Heart left ventricle (tissue), 16 donors: ENCODE results near the gene MAN1C1. TPM values are rescaled to one million over a fixed set of nuclear protein-coding genes. Genes with fewer than 3 reads are reported as not detected.
A peak's percentile ranks its signal among the peaks of the same experiment; 100 is the strongest.

Source experiments
- ATAC-seq, 4 donors: fragments of 200-7000 bp; cut with Tn5 transposase; one replicate each; pipeline ENCODE4 v1.9.1; 2020 to 2022; ENCODE audit warnings: moderate library complexity in 4 of 4, mild to moderate bottlenecking in 3 of 4, moderate number of reproducible peaks in 1 of 4
- DNase-seq, 5 donors: peaks; one replicate each; pipeline ENCODE4 v3.0.0-alpha.2; 2020
- H3K27ac ChIP-seq, 12 donors: fragments of 200-600 bp; sonication (generic) in 4 of 12; one replicate each; pipeline versions ENCODE4 v1.5.0 to v1.8.0; 2016 to 2022; ENCODE audit warnings: mild to moderate bottlenecking in 2 of 12
- H3K27me3 ChIP-seq, 9 donors: fragments of 200-600 bp; sonication (generic) in 2 of 9; one replicate each; pipeline versions ENCODE4 v1.5.1 to v1.8.0; 2016 to 2022; ENCODE audit warnings: mild to moderate bottlenecking in 3 of 9
- H3K36me3 ChIP-seq, 9 donors: fragments of 200-600 bp; sonication (generic) in 2 of 9; one replicate each; pipeline versions ENCODE4 v1.5.0 to v1.8.0; 2018 to 2022; ENCODE audit warnings: mild to moderate bottlenecking in 2 of 9
- H3K4me1 ChIP-seq, 12 donors: fragments of 200-600 bp; sonication (generic) in 4 of 12; one replicate each; pipeline versions ENCODE4 v1.5.0 to v1.8.0; 2016 to 2022; ENCODE audit warnings: mild to moderate bottlenecking in 3 of 12
- H3K4me3 ChIP-seq, 12 donors: fragments of 200-600 bp; sonication (generic) in 4 of 12; one replicate each; pipeline versions ENCODE4 v1.5.0 to v1.8.0; 2017 to 2022; ENCODE audit warnings: mild to moderate bottlenecking in 9 of 12, moderate library complexity in 4 of 12
- H3K9me3 ChIP-seq, 12 donors: fragments of 200-600 bp; sonication (generic) in 4 of 12; one replicate each; pipeline versions ENCODE4 v1.5.0 to v1.8.0; 2016 to 2022; ENCODE audit warnings: mild to moderate bottlenecking in 1 of 12
- POLR2A ChIP-seq, 2 donors: fragments of 450-650 bp; IDR thresholded peaks; one replicate each; pipeline ENCODE4 v1.6.1; 2017; ENCODE audit warnings: antibody characterized with exemption in 2 of 2, mild to moderate bottlenecking in 2 of 2, moderate library complexity in 2 of 2
- WGBS, 4 donors: extraction: QIAGEN DNeasy Blood & Tissue Kit in 2 of 4; methylation state at CpG; one replicate each; pipeline versions ENCODE4 v1.1.5 to v1.1.7; 2013 to 2018; 5-methylcytosine and 5-hydroxymethylcytosine counted together
- intact Hi-C, 10 donors: fragments of 100-400 bp; cut with DNase I; formaldehyde crosslinking; loops; one replicate each; pipeline versions ENCODE4 v1.11.1 to v1.14.2; 2022
- polyA plus RNA-seq, 2 donors: library from polyadenylated mRNA; stranded (reverse); fragments of 200-250 nt; gene quantifications; one replicate each; pipeline ENCODE4 v1.2.3, GENCODE V29; 2013
- total RNA-seq, 9 donors: library from RNA; depleted of rRNA in 2 of 9; stranded (reverse); fragments of >200 nt in 2 of 9; fragmentation: NEBNext Ultra II Directional in 3 of 9; extraction: Animal tissue kit (Norgen Biotek cat#: 25700) in 3 of 9; gene quantifications; one replicate each; pipeline versions ENCODE4 v1.1.0 to v1.2.4, GENCODE V29; 2016 to 2023
- TF ChIP-seq, protein P1 (sequence below), 12 donors: fragments of 200-600 bp; sonication (generic) in 4 of 12; IDR thresholded peaks; one replicate each; pipeline versions ENCODE4 v1.5.0 to v1.8.0; 2018 to 2022; ENCODE audit warnings: antibody characterized with exemption in 12 of 12, mild to moderate bottlenecking in 5 of 12
- donor health status: ischemic (EF 13 %, LVEDD 7.1; RV severe dilation, severe dysfunction).
- donor health status: healthy with polysubstance abuse.
- donor health status: DM: no; HTN: yes; CAD: no.
- donor health status: DM: no; HTN: no; CAD: no.
- donor health status: ischemic (EF 25% LVEDD 6.9; RV normal size, moderate dysfunction).
- donor health status: ischemic (EF 25% LVEDD 5.7; RV mildly dilated, moderate dysfunction).
- donor health status: healthy.
- donor health status: DM: yes; HTN: yes; CAD: no.
- donor health status: ischemic (EF 35%, LVEDD 5.7; RV mildly dilated, moderate dysfunction).
- donor health status: nonischemic (EF 11% LVEDD 7.7; RV severe dilation, severe dysfunction).
- donor health status: DM: yes; HTN: yes; CAD: no.
- donor health status: PGD.
- donor health status: ischemic (EF 29% LVEDD 5.4; RV normal size, mild dysfunction).
- donor health status: nonischemic (EF 23%, LVEDD 6.1; RV moderate dilation, normal function).

Gene MAN1C1
- total and polyA plus RNA-seq, 11 donors: 7.7 to 25.7 (median 14.7) TPM

DNA sequence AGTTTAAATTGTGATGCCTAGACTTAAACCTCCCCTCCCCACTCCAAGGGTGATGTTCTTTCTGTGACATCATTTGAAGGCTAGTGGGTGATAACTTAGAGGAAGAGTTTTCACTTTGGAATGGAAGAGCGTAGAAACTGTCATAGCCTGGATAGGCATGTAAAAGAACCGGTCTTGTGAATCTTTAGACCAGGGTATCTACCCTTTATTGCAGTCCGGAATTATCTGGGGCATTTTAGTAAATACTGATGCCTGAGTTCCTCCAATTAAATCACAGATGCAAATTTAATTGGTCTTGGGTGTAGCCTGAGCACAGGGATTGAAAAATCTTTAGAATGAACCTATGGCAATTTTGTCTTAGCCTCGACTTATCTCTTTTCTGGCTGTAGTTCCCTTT lies 24.7 kb downstream of the MAN1C1 start:
- Histone ChIP-seq H3K27ac (peak overlapping the region in 2 of 12 donors; percentile 24 to 62), H3K4me3 (no peak overlapping the region), H3K36me3 (peaks cover 0 to 15% (median 3%) of the 10 kb centered on the region in 9 donors), H3K27me3 (no peaks in the 10 kb centered on the region), H3K4me1 (peaks cover 0 to 52% (median 32%) of the 10 kb centered on the region in 12 donors), H3K9me3 (peaks cover 0 to 24% (median 0%) of the 10 kb centered on the region in 12 donors)
- WGBS, 4 donors: 67 to 81% (median 77%) methylated on average over 4 of the region's 4 CpGs
- ATAC-seq (no peak), DNase-seq (no peak)
- TF ChIP-seq, protein P1, sequence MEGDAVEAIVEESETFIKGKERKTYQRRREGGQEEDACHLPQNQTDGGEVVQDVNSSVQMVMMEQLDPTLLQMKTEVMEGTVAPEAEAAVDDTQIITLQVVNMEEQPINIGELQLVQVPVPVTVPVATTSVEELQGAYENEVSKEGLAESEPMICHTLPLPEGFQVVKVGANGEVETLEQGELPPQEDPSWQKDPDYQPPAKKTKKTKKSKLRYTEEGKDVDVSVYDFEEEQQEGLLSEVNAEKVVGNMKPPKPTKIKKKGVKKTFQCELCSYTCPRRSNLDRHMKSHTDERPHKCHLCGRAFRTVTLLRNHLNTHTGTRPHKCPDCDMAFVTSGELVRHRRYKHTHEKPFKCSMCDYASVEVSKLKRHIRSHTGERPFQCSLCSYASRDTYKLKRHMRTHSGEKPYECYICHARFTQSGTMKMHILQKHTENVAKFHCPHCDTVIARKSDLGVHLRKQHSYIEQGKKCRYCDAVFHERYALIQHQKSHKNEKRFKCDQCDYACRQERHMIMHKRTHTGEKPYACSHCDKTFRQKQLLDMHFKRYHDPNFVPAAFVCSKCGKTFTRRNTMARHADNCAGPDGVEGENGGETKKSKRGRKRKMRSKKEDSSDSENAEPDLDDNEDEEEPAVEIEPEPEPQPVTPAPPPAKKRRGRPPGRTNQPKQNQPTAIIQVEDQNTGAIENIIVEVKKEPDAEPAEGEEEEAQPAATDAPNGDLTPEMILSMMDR (IDR thresholded peaks at IDR 0.05): no peak
- no peak for TF ChIP-seq POLR2A (IDR thresholded peaks at IDR 0.05)
- intact Hi-C loops: no loop called here

GRCh38 chr1:25641931-25642573 lies 25.5 kb downstream of the MAN1C1 start:
- H3K4me3 ChIP-seq: peak overlapping the region in 2 of 12 donors; percentile 1 to 27
- intact Hi-C loops: no loop called here
- H3K27me3 ChIP-seq: no peaks in the 10 kb centered on the region
- H3K4me1 ChIP-seq: peaks cover 0 to 59% (median 33%) of the 10 kb centered on the region in 12 donors
- peak in 1 of 5 donors; percentile 43 for DNase-seq
- TF ChIP-seq, protein P1 (IDR thresholded peaks at IDR 0.05): no peak
- no peak for TF ChIP-seq POLR2A (IDR thresholded peaks at IDR 0.05)
- peak in 3 of 4 donors; percentile 46 to 76 (median 49) for ATAC-seq
- H3K9me3 ChIP-seq: peaks cover 0 to 18% (median 0%) of the 10 kb centered on the region in 12 donors
- 41 to 55% (median 51%) methylated on average over 8 of the region's 8 CpGs for WGBS, 4 donors
- peaks cover 0 to 13% (median 5%) of the 10 kb centered on the region in 9 donors for H3K36me3 ChIP-seq
- peak overlapping the region in 10 of 12 donors; percentile 0 to 62 (median 42) for H3K27ac ChIP-seq

- intact Hi-C loops: no loop called here
- Histone ChIP-seq H3K27ac (peak overlapping the region in 10 of 12 donors; percentile 0 to 62 (median 42)), H3K4me1 (peaks cover 0 to 65% (median 36%) of the 10 kb centered on the region in 12 donors), H3K9me3 (peaks cover 0 to 18% (median 0%) of the 10 kb centered on the region in 12 donors), H3K36me3 (peaks cover 0 to 13% (median 5%) of the 10 kb centered on the region in 9 donors), H3K4me3 (peak overlapping the region in 2 of 12 donors; percentile 1 to 27), H3K27me3 (no peaks in the 10 kb centered on the region)
- peak in 1 of 5 donors; percentile 59 for DNase-seq
- WGBS, 4 donors: 47 to 51% (median 49%) methylated on average over 8 of the region's 8 CpGs
- ATAC-seq: peak in 2 of 4 donors; percentile 44 to 80
- TF ChIP-seq, protein P1 (IDR thresholded peaks at IDR 0.05): no peak
- no peak for TF ChIP-seq POLR2A (IDR thresholded peaks at IDR 0.05)
Observed at GRCh38 chr1:25642574-25643108, 26.1 kb downstream of the MAN1C1 start.

GRCh38 chr1:25643929-25644328 lies 27.3 kb downstream of the MAN1C1 start:
- 95 to 98% (median 96%) methylated on average over 7 of the region's 7 CpGs for WGBS, 4 donors
- Histone ChIP-seq H3K4me3 (no peak overlapping the region), H3K9me3 (peaks cover 0 to 5% (median 0%) of the 10 kb centered on the region in 12 donors), H3K27ac (no peak overlapping the region), H3K36me3 (peaks cover 0 to 13% (median 5%) of the 10 kb centered on the region in 9 donors), H3K27me3 (no peaks in the 10 kb centered on the region), H3K4me1 (peaks cover 3 to 78% (median 47%) of the 10 kb centered on the region in 12 donors)
- TF ChIP-seq, protein P1 (IDR thresholded peaks at IDR 0.05): no peak
- no peak for TF ChIP-seq POLR2A (IDR thresholded peaks at IDR 0.05)
- DNase-seq (no peak), ATAC-seq (no peak)
- intact Hi-C loops: no loop called here
